GM20000 (cell line): ENCODE measurements around the gene DUSP22.

Experiments
- DNase-seq: peaks from one replicate; pipeline ENCODE4 v3.0.0; 2012; ENCODE audit warnings: low spot score
- TF ChIP-seq, protein P1 (sequence below): IDR thresholded peaks from 2 replicates; pipeline ENCODE4 v1.5.1; 2012; ENCODE audit warnings: mild to moderate bottlenecking, control low read depth; ENCODE audit errors: extremely low read depth, missing control alignments

DUSP22 gene

GRCh38 chr6:344816-345340 lies 52.6 kb downstream of the DUSP22 start:
- TF ChIP-seq, protein P1, sequence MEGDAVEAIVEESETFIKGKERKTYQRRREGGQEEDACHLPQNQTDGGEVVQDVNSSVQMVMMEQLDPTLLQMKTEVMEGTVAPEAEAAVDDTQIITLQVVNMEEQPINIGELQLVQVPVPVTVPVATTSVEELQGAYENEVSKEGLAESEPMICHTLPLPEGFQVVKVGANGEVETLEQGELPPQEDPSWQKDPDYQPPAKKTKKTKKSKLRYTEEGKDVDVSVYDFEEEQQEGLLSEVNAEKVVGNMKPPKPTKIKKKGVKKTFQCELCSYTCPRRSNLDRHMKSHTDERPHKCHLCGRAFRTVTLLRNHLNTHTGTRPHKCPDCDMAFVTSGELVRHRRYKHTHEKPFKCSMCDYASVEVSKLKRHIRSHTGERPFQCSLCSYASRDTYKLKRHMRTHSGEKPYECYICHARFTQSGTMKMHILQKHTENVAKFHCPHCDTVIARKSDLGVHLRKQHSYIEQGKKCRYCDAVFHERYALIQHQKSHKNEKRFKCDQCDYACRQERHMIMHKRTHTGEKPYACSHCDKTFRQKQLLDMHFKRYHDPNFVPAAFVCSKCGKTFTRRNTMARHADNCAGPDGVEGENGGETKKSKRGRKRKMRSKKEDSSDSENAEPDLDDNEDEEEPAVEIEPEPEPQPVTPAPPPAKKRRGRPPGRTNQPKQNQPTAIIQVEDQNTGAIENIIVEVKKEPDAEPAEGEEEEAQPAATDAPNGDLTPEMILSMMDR: no peak
- no peak for DNase-seq

DNA sequence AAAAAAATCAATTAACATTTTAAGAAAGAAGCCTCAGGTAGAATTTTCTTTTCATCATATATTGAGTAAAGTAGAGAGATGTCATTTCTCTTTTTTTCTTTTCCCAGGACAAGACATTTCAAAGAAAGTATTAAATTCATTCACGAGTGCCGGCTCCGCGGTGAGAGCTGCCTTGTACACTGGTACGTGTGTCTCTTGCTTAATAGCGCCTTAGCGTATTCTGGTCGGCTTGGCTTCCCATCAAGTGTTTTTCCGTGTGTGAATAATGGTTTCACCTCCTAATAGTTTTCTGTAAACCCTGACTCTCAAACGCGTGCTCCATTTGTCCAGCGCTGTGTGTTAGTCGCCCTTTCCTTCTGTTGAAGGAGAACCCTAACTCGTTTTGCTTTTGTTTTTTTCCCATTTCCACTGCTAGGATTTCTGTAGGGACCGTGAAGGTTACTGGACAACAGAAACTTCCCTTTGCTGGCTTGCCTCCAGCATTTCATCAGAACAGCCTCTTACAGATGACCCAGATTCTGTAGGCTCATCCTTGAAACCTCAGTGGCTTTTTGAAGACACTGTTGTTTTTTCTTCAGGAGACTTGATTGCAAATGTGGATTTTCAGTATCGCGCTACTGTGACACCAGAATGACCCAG lies 53.6 kb downstream of the DUSP22 start:
- DNase-seq: no peak
- TF ChIP-seq, protein P1: no peak

DNA sequence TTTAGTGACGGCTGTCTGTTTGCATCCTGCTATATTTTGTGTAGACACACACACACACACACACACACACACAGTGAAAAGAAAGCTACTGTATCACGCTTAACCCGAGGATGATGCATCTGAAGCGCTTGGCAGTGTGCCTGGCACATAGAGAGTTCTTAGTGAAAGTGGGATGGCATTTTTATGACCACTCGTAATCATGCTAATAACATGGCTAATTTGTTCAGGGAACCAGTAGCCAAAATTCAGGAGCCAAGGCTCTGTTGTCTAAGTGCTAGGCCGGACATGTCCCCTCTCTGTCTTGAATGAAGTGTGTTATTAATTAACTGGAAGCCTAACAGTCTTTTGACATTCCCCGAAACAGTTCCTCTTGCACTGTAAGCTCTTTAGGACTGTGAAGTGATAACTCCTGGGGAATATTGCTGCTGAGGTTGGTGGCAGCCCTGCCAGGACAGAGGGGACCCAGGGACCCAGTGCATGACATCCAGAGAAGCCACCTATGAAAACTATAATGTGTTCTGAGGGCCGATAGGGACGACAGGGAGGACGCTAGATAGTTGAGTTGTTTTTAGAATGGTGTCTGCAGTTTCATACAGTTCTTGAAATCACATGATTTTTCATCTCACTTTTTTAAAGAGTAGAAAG lies 54.2 kb downstream of the DUSP22 start:
- no peak for DNase-seq
- TF ChIP-seq, protein P1: no peak

DNA sequence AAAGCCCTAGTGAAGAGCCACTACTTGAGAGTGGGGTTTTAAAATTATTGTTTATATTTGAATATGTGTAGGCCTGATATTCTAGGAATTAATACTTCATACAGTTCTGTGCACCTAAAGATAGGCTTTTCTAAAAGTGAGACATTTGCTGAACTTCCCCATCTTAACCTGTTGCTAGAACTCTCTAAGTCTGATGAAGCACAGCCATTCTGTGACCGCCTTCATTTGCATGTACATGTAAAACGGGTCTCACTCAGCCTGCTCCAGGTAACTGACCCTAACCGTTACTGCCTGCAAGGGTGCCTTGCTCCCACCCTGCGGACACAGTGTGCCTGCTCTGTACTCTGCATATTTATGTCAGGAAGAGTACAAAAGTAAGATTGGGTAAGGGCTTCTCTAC lies 54.9 kb downstream of the DUSP22 start:
- peak; percentile 76 for DNase-seq
- TF ChIP-seq, protein P1: no peak

DNA sequence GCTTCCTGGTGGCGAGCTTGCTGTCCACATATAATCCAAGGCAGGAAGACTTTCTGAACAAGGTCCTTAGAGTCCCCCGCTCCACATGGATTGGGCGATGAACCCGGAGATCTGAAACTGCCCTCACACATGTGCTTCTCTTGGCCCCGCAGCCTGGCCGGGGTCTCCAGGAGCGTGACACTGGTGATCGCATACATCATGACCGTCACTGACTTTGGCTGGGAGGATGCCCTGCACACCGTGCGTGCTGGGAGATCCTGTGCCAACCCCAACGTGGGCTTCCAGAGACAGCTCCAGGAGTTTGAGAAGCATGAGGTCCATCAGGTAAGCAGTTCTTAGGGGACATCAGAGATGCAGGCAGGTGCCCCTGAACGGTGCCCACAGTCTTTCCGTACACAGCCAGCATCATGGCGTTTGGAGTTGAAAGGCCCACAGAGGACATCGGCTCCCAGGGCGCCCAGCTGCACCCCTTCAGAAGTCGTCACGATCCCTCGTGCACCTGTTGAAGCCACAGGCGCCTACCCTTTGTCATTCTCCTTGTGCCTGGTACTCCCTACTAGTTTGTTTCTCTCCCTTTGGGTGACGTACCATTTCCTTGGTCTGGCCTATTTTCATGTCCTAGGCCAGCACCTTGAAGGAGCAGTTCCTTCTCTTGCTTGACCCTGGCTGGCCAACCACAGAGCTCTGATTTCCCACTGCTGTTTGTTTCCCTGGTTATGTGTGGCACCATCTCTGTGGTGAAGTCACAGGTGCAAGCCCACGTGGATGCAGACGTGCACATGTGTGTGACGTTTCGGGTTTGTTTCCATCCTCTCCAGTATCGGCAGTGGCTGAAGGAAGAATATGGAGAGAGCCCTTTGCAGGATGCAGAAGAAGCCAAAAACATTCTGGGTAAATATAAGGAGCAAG lies 55.9 kb downstream of the DUSP22 start:
- TF ChIP-seq, protein P1: no peak

DNA sequence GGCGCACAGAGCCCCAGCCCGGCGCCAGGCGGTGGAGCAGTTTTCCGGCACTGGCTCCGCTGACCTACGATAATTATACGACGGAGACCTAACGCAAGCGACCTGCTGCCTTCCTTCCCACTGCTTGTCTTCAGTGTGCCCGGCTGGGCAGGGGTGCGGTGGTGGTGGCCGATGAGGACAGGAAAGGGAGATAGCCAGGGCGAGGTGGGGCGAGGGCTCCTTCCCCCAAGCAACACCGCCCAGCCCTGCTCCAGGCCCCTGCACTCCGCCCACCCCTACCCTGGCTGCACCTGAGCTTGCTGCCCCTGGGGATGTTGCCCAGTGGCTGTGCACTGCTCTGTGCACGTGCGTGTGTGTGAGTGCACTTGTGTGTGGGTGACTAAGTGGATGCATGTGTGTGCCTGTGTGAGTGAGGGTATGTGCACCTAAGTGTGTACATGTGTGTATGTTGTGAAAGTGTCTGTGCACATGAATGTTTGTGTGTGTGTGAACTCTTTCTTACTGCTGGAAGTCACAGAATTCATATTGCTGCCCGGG lies 56.6 kb downstream of the DUSP22 start:
- TF ChIP-seq, protein P1: no peak
- DNase-seq: no peak

More for the DNA sequence above, 55.9 kb downstream of the DUSP22 start:
- DNase-seq: no peak
